Esophagus squamous epithelium (tissue), 5 donors: ENCODE results near the gene GCSH. TPM values are rescaled to one million over a fixed set of nuclear protein-coding genes. Genes with fewer than 3 reads are reported as not detected.

Experiments used
- DNase-seq: peaks from one replicate; lab custom pipeline; 2025; lab: John Stamatoyannopoulos, UW
- H3K27ac ChIP-seq, 4 donors: fragments of 200-600 bp; sonication (generic); one replicate each; pipeline ENCODE4 v1.5.1; 2016 to 2019; ENCODE audit warnings: mild to moderate bottlenecking in 1 of 4
- H3K27me3 ChIP-seq, 4 donors: fragments of 200-600 bp; sonication (generic); 1 replicate in 3 of 4; 2 replicates in 1 of 4; pipeline versions ENCODE4 v1.5.1 to v1.6.0; 2017 to 2021; ENCODE audit warnings: antibody characterized with exemption in 1 of 4
- H3K36me3 ChIP-seq, 3 donors: fragments of 200-600 bp; sonication (generic); one replicate each; pipeline ENCODE4 v1.5.1; 2016 to 2019
- H3K4me1 ChIP-seq, 3 donors: fragments of 200-600 bp; sonication (generic); one replicate each; pipeline ENCODE4 v1.5.1; 2017 to 2019
- H3K4me3 ChIP-seq, 4 donors: fragments of 200-600 bp; sonication (generic); 1 replicate in 3 of 4; 2 replicates in 1 of 4; pipeline ENCODE4 v1.5.1; 2016 to 2019; ENCODE audit warnings: mild to moderate bottlenecking in 2 of 4, moderate library complexity in 1 of 4
- H3K9me3 ChIP-seq, 3 donors: fragments of 200-600 bp; sonication (generic); one replicate each; pipeline ENCODE4 v1.5.1; 2016 to 2019
- CTCF ChIP-seq, 6 experiments: fragments of 450-650 bp in 4 of 6; fragments of 200-600 bp in 2 of 6; sonication (generic) in 2 of 6; IDR thresholded peaks; one replicate each; pipeline ENCODE4 v1.5.1; 2016 to 2019; ENCODE audit warnings: antibody characterized with exemption in 6 of 6, mild to moderate bottlenecking in 4 of 6, moderate library complexity in 4 of 6
- POLR2A ChIP-seq, 4 donors: fragments of 450-650 bp; IDR thresholded peaks; one replicate each; pipeline ENCODE4 v1.6.1; 2017; ENCODE audit warnings: antibody characterized with exemption in 4 of 4, mild to moderate bottlenecking in 4 of 4, moderate library complexity in 3 of 4
- WGBS, 2 donors: methylation state at CpG; one replicate each; pipeline ENCODE4 v1.1.5; 2018; 5-methylcytosine and 5-hydroxymethylcytosine counted together
- intact Hi-C: fragments of 100-400 bp; cut with DNase I; formaldehyde crosslinking; loops from one replicate; pipeline ENCODE4 v1.15.0; 2022
- total RNA-seq, 4 donors: library from RNA; depleted of rRNA; stranded (reverse); fragments of >200 nt; gene quantifications; one replicate each; pipeline ENCODE4 v1.1.0, GENCODE V29; 2016
- donor health status: DM: yes; HTN: yes; CAD: no.

The GCSH gene
- total RNA-seq, 4 donors from 2014 or later = 9.7 to 18.3 (median 15.1) TPM

- 82 to 90% methylated on average over 14 to 16 of the region's 16 CpGs for WGBS, 2 donors
- Histone ChIP-seq H3K36me3 (no peaks in the 10 kb centered on the region), H3K27me3 (no peaks in the 10 kb centered on the region), H3K4me3 (no peak overlapping the region), H3K4me1 (no peaks in the 10 kb centered on the region), H3K27ac (no peak overlapping the region), H3K9me3 (no peaks in the 10 kb centered on the region)
- TF ChIP-seq CTCF (IDR thresholded peaks at IDR 0.05) (no peak), POLR2A (IDR thresholded peaks at IDR 0.05) (no peak)
- intact Hi-C loops = no loop called here
- DNase-seq = no peak
These were observed 32.7 kb upstream of the GCSH start for GRCh38 chr16:81128726-81129524.

- no peak overlapping the region for H3K27ac ChIP-seq
- intact Hi-C loops = no loop called here
- no peaks in the 10 kb centered on the region for H3K27me3 ChIP-seq
These were observed 30.9 kb upstream of the GCSH start for GRCh38 chr16:81127051-81127450.

GRCh38 chr16:81123092-81123852 lies 27.1 kb upstream of the GCSH start:
- intact Hi-C loops = no loop called here
- DNase-seq = no peak
- Histone ChIP-seq H3K27me3 (no peaks in the 10 kb centered on the region), H3K27ac (no peak overlapping the region), H3K4me3 (no peak overlapping the region), H3K9me3 (no peaks in the 10 kb centered on the region), H3K4me1 (no peaks in the 10 kb centered on the region), H3K36me3 (no peaks in the 10 kb centered on the region)
- TF ChIP-seq POLR2A (IDR thresholded peaks at IDR 0.05) (no peak), CTCF (IDR thresholded peaks at IDR 0.05) (no peak)
- WGBS, 2 donors = 78 to 81% methylated on average over 13 to 15 of the region's 17 CpGs

More at GRCh38 chr16:81127051-81127450, 30.9 kb upstream of the GCSH start:
- TF ChIP-seq CTCF (IDR thresholded peaks at IDR 0.05) (no peak), POLR2A (IDR thresholded peaks at IDR 0.05) (no peak)
- no peaks in the 10 kb centered on the region for H3K36me3 ChIP-seq
- WGBS, 2 donors = 30 to 32% methylated on average over 4 to 5 of the region's 5 CpGs
- no peaks in the 10 kb centered on the region for H3K4me1 ChIP-seq
- no peak overlapping the region for H3K4me3 ChIP-seq
- no peaks in the 10 kb centered on the region for H3K9me3 ChIP-seq
- no peak for DNase-seq

DNA sequence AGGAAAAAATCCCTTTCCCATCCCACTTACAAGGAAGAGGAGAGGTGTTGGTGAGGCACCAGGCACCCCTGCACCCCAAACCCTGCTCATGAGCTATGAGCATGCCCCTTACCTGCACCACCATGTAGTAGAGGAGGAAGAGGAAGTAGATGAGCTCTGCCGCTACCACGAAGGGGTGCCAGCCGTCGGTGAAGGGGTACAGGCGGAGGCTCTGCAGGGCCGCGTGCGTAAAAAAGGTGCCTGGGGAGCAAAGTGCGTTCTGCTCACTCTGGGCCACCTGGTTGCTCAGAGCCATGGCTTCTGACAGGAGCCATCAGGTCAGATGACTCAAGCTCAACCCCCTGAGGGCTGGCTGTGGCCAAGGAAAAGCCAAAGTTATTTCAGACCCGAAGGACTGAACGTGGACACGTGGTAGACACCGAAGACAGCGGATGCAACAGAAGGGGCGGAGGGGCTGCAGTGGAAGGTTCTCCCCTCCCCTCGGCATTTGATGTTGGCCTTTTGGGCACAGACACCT lies 25.3 kb upstream of the GCSH start:
- no peaks in the 10 kb centered on the region for H3K9me3 ChIP-seq
- intact Hi-C loops = no loop called here
- no peak overlapping the region for H3K27ac ChIP-seq
- TF ChIP-seq POLR2A (IDR thresholded peaks at IDR 0.05) (no peak), CTCF (IDR thresholded peaks at IDR 0.05) (no peak)
- no peak for DNase-seq
- H3K4me1 ChIP-seq = no peaks in the 10 kb centered on the region
- 83 to 89% methylated on average over 15 to 16 of the region's 16 CpGs for WGBS, 2 donors
- peaks cover 0 to 1% (median 0%) of the 10 kb centered on the region in 4 donors for H3K27me3 ChIP-seq
- no peaks in the 10 kb centered on the region for H3K36me3 ChIP-seq
- H3K4me3 ChIP-seq = no peak overlapping the region

DNA sequence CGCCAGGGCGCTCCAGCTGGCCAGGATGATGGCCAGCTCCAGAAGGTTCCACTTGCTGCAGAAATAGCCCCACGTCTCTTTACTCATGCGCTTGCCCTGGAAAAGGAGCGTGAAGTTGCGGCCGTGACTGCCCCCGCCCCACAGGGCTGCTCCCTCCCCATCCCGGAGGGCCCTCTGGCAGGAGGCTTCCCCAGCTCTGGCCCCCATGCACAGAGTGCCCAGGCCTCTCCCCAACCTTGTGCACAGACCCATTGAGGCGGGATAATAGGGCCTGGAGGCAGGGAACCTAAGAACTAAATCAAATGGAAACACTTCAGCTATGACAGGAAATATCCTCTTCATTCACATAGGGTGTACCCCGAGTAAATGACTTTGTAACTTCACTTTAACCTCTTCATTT lies 21.2 kb upstream of the GCSH start:
- H3K27ac ChIP-seq = no peak overlapping the region
- intact Hi-C loops = no loop called here
- no peaks in the 10 kb centered on the region for H3K9me3 ChIP-seq
- no peak for DNase-seq
- H3K4me3 ChIP-seq = no peak overlapping the region
- no peak for TF ChIP-seq CTCF (IDR thresholded peaks at IDR 0.05)
- TF ChIP-seq POLR2A (IDR thresholded peaks at IDR 0.05) = no peak
- H3K36me3 ChIP-seq = no peaks in the 10 kb centered on the region
- no peaks in the 10 kb centered on the region for H3K4me1 ChIP-seq
- H3K27me3 ChIP-seq = peaks cover 0 to 13% (median 0%) of the 10 kb centered on the region in 4 donors
- whole genome bisulfite sequencing, 2 donors = 0 to 64% methylated on average over 1 to 6 of the region's 11 CpGs
